Hepatocyte (in vitro differentiated cells): ENCODE data around the gene NHERF1.

Source experiments
- CTCF ChIP-seq: fragments of 200-600 bp; sonication (generic); IDR thresholded peaks from 2 replicates; pipeline ENCODE4 v1.5.1; 2016; ENCODE audit warnings: antibody characterized with exemption, mild to moderate bottlenecking; ENCODE audit not compliant: poor library complexity
- EZH2 ChIP-seq: fragments of 200-600 bp; sonication (generic); IDR thresholded peaks from 2 replicates; pipeline ENCODE4 v1.6.1; 2016; ENCODE audit warnings: antibody characterized with exemption, mild to moderate bottlenecking, borderline replicate concordance
- EZH2phosphoT487 ChIP-seq: fragments of 200-600 bp; sonication (generic); IDR thresholded peaks from one replicate; pipeline ENCODE4 v1.6.1; 2018; ENCODE audit warnings: antibody characterized with exemption, mild to moderate bottlenecking, low read depth, moderate library complexity; ENCODE audit not compliant: unreplicated experiment, severe bottlenecking

GRCh38 chr17:74776990-74777389, 28.6 kb downstream of the NHERF1 start:
- no peak for TF ChIP-seq CTCF
- no peak for TF ChIP-seq EZH2
- TF ChIP-seq EZH2phosphoT487, result no peak
